CD4-positive, alpha-beta T cell (primary cell): ENCODE data around the gene MAP7D3. TPM values are rescaled to one million over a fixed set of nuclear protein-coding genes. Genes with fewer than 3 reads are reported as not detected.

Source experiments
- ATAC-seq: fragments of 200-7000 bp; cut with Tn5 transposase; one replicate; pipeline ENCODE4 v1.10.0; 2022; ENCODE audit warnings: mild to moderate bottlenecking; ENCODE audit not compliant: poor library complexity
- CTCF ChIA-PET: fragments of 350-600 bp; sonication (Branson Sonifier 250); formaldehyde crosslinking; loops from one replicate; lab custom pipeline; 2021; ENCODE audit warnings: antibody characterized with exemption, inconsistent platforms; lab: Charles Lee
- POLR2A ChIA-PET: fragments of 350-600 bp; sonication (Branson Sonifier 250); formaldehyde crosslinking; loops from one replicate; lab custom pipeline; 2021; ENCODE audit warnings: antibody characterized with exemption, inconsistent platforms; lab: Charles Lee
- DNase-seq, 14 experiments: peaks; one replicate each; pipeline ENCODE4 v3.0.0-alpha.2; 2013 to 2020; ENCODE audit warnings: mixed read lengths in 2 of 14
- H3K27ac ChIP-seq, 2 donors: one replicate each; pipeline versions ENCODE4 v1.5.1 to v1.7.0; 2013; ENCODE audit warnings: low read length in 2 of 2, low read depth in 1 of 2, mild to moderate bottlenecking in 1 of 2
- H3K27me3 ChIP-seq, 2 experiments: 1 replicate in 1 of 2; 2 replicates in 1 of 2; pipeline versions ENCODE4 v1.6.1 to v1.7.0; 2013; ENCODE audit warnings: low read length in 2 of 2, control low read depth in 1 of 2, mild to moderate bottlenecking in 1 of 2, moderate library complexity in 1 of 2; ENCODE audit not compliant: insufficient read depth in 2 of 2, control insufficient read depth in 1 of 2
- H3K36me3 ChIP-seq: one replicate; pipeline ENCODE4 v1.6.1; 2013; ENCODE audit warnings: low read length, control low read depth; ENCODE audit not compliant: insufficient read depth
- H3K4me1 ChIP-seq: one replicate; pipeline ENCODE4 v1.6.1; 2013; ENCODE audit warnings: low read length, control low read depth; ENCODE audit not compliant: insufficient read depth
- H3K4me3 ChIP-seq: one replicate; pipeline ENCODE4 v1.5.1; 2013; ENCODE audit warnings: mild to moderate bottlenecking, low read length, moderate library complexity
- H3K9me3 ChIP-seq, 2 experiments: 1 replicate in 1 of 2; 2 replicates in 1 of 2; pipeline versions ENCODE4 v1.6.1 to v1.7.0; 2013; ENCODE audit warnings: low read length in 2 of 2, mild to moderate bottlenecking in 2 of 2, control low read depth in 1 of 2, moderate library complexity in 1 of 2; ENCODE audit not compliant: control insufficient read depth in 1 of 2, insufficient read depth in 1 of 2
- H3K27ac Mint-ChIP-seq: one replicate; pipeline ENCODE4 v1.8.0; 2020; ENCODE audit warnings: mixed read lengths
- H3K27me3 Mint-ChIP-seq: one replicate; pipeline ENCODE4 v1.8.0; 2021; ENCODE audit warnings: mixed read lengths
- H3K36me3 Mint-ChIP-seq: one replicate; pipeline ENCODE4 v1.8.0; 2021; ENCODE audit warnings: low read depth, mixed read lengths
- H3K4me1 Mint-ChIP-seq: one replicate; pipeline ENCODE4 v1.8.0; 2021; ENCODE audit warnings: low read depth, mixed read lengths
- H3K4me3 Mint-ChIP-seq: one replicate; pipeline ENCODE4 v1.8.0; 2020; ENCODE audit warnings: mild to moderate bottlenecking, mixed read lengths
- H3K9me3 Mint-ChIP-seq: one replicate; pipeline ENCODE4 v1.8.0; 2020; ENCODE audit warnings: mixed read lengths
- CTCF ChIP-seq: fragments of 200-600 bp; IDR thresholded peaks from one replicate; pipeline ENCODE4 v1.8.0; 2022; ENCODE audit warnings: antibody characterized with exemption, mild to moderate bottlenecking
- intact Hi-C, 2 experiments: fragments of 100-400 bp; cut with DNase I in 1 of 2; cut with micrococcal nuclease in 1 of 2; formaldehyde crosslinking; loops; one replicate each; pipeline versions ENCODE4 v1.15.1 to v1.9.0; 2023 to 2025; cut with DNase I, micrococcal nuclease
- total RNA-seq, 174 experiments: library from RNA in 2 of 174; stranded (reverse) in 2 of 174; gene quantifications; one replicate each; pipeline ENCODE4 v1.2.3 and lab custom pipeline; 2021 to 2026

MAP7D3 gene
- total RNA-seq, 2 experiments from 2014 or later = 3.2 to 3.7 TPM

- no peaks in the 10 kb centered on the region for H3K36me3 Mint-ChIP-seq
- ChIA-PET CTCF (interaction anchor here (0.6 kb wide), 1 partner anchor 228 kb away, joined by 3 read pairs; no protein-coding TSS in a partner anchor), POLR2A (no interaction called here)
- H3K36me3 ChIP-seq = no peaks in the 10 kb centered on the region
- H3K27ac ChIP-seq = no peak overlapping the region
- H3K4me3 Mint-ChIP-seq = no peak overlapping the region
- H3K4me3 ChIP-seq = no peak overlapping the region
- H3K27me3 Mint-ChIP-seq = no peaks in the 10 kb centered on the region
- no peaks in the 10 kb centered on the region for H3K9me3 ChIP-seq
- no peaks in the 10 kb centered on the region for H3K27me3 ChIP-seq
- no peaks in the 10 kb centered on the region for H3K4me1 Mint-ChIP-seq
- intact Hi-C loops = no loop called here
- ATAC-seq = no peak
- H3K27ac Mint-ChIP-seq = no peak overlapping the region
- H3K4me1 ChIP-seq = no peaks in the 10 kb centered on the region
- no peaks in the 10 kb centered on the region for H3K9me3 Mint-ChIP-seq
- no peak for DNase-seq
- no peak for TF ChIP-seq CTCF
These were observed 65.7 kb downstream of the MAP7D3 start for GRCh38 chrX:136185401-136186022.

- ATAC-seq (no peak), DNase-seq (no peak)
- intact Hi-C loops = no loop called here
- Histone ChIP-seq H3K9me3 (no peaks in the 10 kb centered on the region), H3K4me1 (no peaks in the 10 kb centered on the region), H3K4me3 (no peak overlapping the region), H3K36me3 (no peaks in the 10 kb centered on the region), H3K27me3 (no peaks in the 10 kb centered on the region), H3K27ac (no peak overlapping the region)
- H3K9me3 Mint-ChIP-seq = no peaks in the 10 kb centered on the region
- H3K27ac Mint-ChIP-seq = no peak overlapping the region
- H3K36me3 Mint-ChIP-seq = no peaks in the 10 kb centered on the region
- ChIA-PET POLR2A (no interaction called here), CTCF (no interaction called here)
- no peaks in the 10 kb centered on the region for H3K27me3 Mint-ChIP-seq
- H3K4me3 Mint-ChIP-seq = no peak overlapping the region
- H3K4me1 Mint-ChIP-seq = no peaks in the 10 kb centered on the region
- TF ChIP-seq CTCF = no peak
These were observed 67.3 kb downstream of the MAP7D3 start for GRCh38 chrX:136183917-136184316.

GRCh38 chrX:136183172-136183571 is 68.0 kb downstream of the MAP7D3 start:
- Histone ChIP-seq H3K27ac (no peak overlapping the region), H3K27me3 (no peaks in the 10 kb centered on the region), H3K9me3 (no peaks in the 10 kb centered on the region), H3K4me3 (no peak overlapping the region), H3K36me3 (no peaks in the 10 kb centered on the region), H3K4me1 (no peaks in the 10 kb centered on the region)
- POLR2A ChIA-PET = no interaction called here
- CTCF ChIA-PET = no interaction called here
- no peak for TF ChIP-seq CTCF
- Mint-ChIP-seq H3K27me3 (no peaks in the 10 kb centered on the region), H3K36me3 (no peaks in the 10 kb centered on the region), H3K9me3 (no peaks in the 10 kb centered on the region), H3K27ac (no peak overlapping the region), H3K4me3 (no peak overlapping the region), H3K4me1 (no peaks in the 10 kb centered on the region)
- intact Hi-C loops = no loop called here
- DNase-seq (no peak), ATAC-seq (no peak)
